ENCODE data around the gene SPSB1. TPM values are rescaled to one million over a fixed set of nuclear protein-coding genes. Genes with fewer than 3 reads are reported as not detected.

The SPSB1 gene
- total and polyA plus RNA-seq, 2 of the 4 experiments (the other 2 are of a cell fraction): 16.7 to 19.8 TPM

GRCh38 chr1:9378801-9379200, 86.1 kb downstream of the SPSB1 start:
- Histone ChIP-seq H3K36me3 (ENCODE audit: control insufficient read depth, insufficient read depth, low read length) (no peaks in the 10 kb centered on the region), H4K20me1 (ENCODE audit: insufficient read depth, low read length) (no peaks in the 10 kb centered on the region), H3K4me1 (ENCODE audit: control insufficient read depth, insufficient read depth, low read length) (peaks cover 14% of the 10 kb centered on the region), H2BK5ac (ENCODE audit: low read depth, low read length, poor library complexity, severe bottlenecking) (no peak overlapping the region), H4K8ac (ENCODE audit: low read depth in 2 of 2, low read length in 2 of 2) (no peak overlapping the region), H2AK5ac (ENCODE audit: low read depth, low read length) (no peak overlapping the region), H3K27me3 (ENCODE audit: control insufficient read depth, insufficient read depth, low read length) (peaks cover 7% of the 10 kb centered on the region), H2BK15ac (ENCODE audit: low read depth, low read length) (no peak overlapping the region), H3K14ac (replicated peaks; ENCODE audit: low read depth, low read length) (no peak overlapping the region), H3K23ac (ENCODE audit: low read depth, low read length) (no peak overlapping the region; the same call in 1 of the 2 replicates), H3K4ac (ENCODE audit: low read depth, low read length) (no peak overlapping the region), H3K9me1 (ENCODE audit: insufficient read depth, low read length) (peaks cover 8% of the 10 kb centered on the region), H2BK20ac (ENCODE audit: low read depth, low read length) (no peak overlapping the region), H3K9ac (ENCODE audit: low read depth, low read length) (no peak overlapping the region), H3K9me3 (ENCODE audit: control insufficient read depth, insufficient read depth, low read length) (no peaks in the 10 kb centered on the region), H2AFZ (replicated peaks; ENCODE audit: low read length, poor library complexity) (no peak overlapping the region), H4K91ac (ENCODE audit: insufficient read depth, low read depth, low read length) (no peak overlapping the region), H3K4me3 (ENCODE audit: insufficient read depth, low read depth, low read length) (no peak overlapping the region), H2AK9ac (replicated peaks; ENCODE audit: low read depth, low read length, poor library complexity) (no peak overlapping the region), H4K5ac (ENCODE audit: low read depth, low read length) (no peak overlapping the region), H3K27ac (ENCODE audit: insufficient read depth, low read length) (no peak overlapping the region), H2BK120ac (ENCODE audit: low read depth, low read length) (no peak overlapping the region), H3K18ac (ENCODE audit: low read depth, low read length) (no peak overlapping the region), H3K79me1 (ENCODE audit: low read depth in 1 of 2, low read length in 2 of 2) (no peaks in the 10 kb centered on the region; a peak in 1 of 4 replicates), H3K56ac (ENCODE audit: extremely low read depth, insufficient read depth, low read length) (no peak overlapping the region), H3K4me2 (ENCODE audit: low read depth, low read length) (no peak overlapping the region)
- TF ChIP-seq MAZ (IDR thresholded peaks at IDR 0.05; ENCODE audit: borderline replicate concordance, low read depth, low read length) (no peak), MAFK (IDR thresholded peaks at IDR 0.05; ENCODE audit: low read depth, low read length) (no peak), POLR2A (IDR thresholded peaks at IDR 0.05; ENCODE audit: low read depth, low read length) (no peak), RAD21 (IDR thresholded peaks at IDR 0.05; ENCODE audit: low read length) (no peak), FOS (IDR thresholded peaks at IDR 0.05; ENCODE audit: low read depth, low read length) (no peak), BHLHE40 (IDR thresholded peaks at IDR 0.05; ENCODE audit: low read depth, low read length) (no peak), MXI1 (IDR thresholded peaks at IDR 0.05; ENCODE audit: borderline replicate concordance, low read depth, low read length) (no peak)
- TF ChIP-seq, protein P1, sequence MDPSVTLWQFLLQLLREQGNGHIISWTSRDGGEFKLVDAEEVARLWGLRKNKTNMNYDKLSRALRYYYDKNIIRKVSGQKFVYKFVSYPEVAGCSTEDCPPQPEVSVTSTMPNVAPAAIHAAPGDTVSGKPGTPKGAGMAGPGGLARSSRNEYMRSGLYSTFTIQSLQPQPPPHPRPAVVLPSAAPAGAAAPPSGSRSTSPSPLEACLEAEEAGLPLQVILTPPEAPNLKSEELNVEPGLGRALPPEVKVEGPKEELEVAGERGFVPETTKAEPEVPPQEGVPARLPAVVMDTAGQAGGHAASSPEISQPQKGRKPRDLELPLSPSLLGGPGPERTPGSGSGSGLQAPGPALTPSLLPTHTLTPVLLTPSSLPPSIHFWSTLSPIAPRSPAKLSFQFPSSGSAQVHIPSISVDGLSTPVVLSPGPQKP (IDR thresholded peaks at IDR 0.05; ENCODE audit: borderline replicate concordance, low read depth, low read length): no peak
- TF ChIP-seq, protein P2, sequence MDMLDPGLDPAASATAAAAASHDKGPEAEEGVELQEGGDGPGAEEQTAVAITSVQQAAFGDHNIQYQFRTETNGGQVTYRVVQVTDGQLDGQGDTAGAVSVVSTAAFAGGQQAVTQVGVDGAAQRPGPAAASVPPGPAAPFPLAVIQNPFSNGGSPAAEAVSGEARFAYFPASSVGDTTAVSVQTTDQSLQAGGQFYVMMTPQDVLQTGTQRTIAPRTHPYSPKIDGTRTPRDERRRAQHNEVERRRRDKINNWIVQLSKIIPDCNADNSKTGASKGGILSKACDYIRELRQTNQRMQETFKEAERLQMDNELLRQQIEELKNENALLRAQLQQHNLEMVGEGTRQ (IDR thresholded peaks at IDR 0.05; ENCODE audit: low read depth, low read length): no peak
- ChIA-PET CTCF (no interaction called here), POLR2A (ENCODE audit: unreplicated experiment) (interaction anchor here (0.6 kb wide), 1 partner anchor 75 kb away, joined by 4 read pairs; no protein-coding TSS in a partner anchor)
- 100% methylated on average over 3 of the region's 4 CpGs; no CpG with 5 or more reads in 1 of the 2 experiments for WGBS, 2 experiments (ENCODE audit: extremely low coverage in 2 of 2, insufficient read length in 1 of 2)
- in situ Hi-C loops (cut with MboI; ENCODE audit: low sequenced_read_pairs): no loop called here
- BruUV-seq (replicated peaks): no TSS peak
- dilution Hi-C loops (cut with HindIII; ENCODE audit: low sequenced_read_pairs, unreplicated experiment): no loop called here
- no peak for ATAC-seq (ENCODE audit: low read depth)
- no peak for DNase-seq
- intact Hi-C loops (cut with micrococcal nuclease): no loop called here

Measured in IMR-90 (cell line).